GM21367 (cell line): ENCODE results near the gene KIF2C.
"Not testable (repeated sequence)": the region's sequence is repeated elsewhere in the genome, so short reads cannot be mapped to it uniquely, and the experiment has no call there.

ENCODE experiments used
- ATAC-seq: cut with Tn5 transposase; IDR thresholded peaks from one replicate; pipeline ENCODE4 v1.9.1; 2021; ENCODE audit not compliant: unreplicated experiment

Gene KIF2C

DNA sequence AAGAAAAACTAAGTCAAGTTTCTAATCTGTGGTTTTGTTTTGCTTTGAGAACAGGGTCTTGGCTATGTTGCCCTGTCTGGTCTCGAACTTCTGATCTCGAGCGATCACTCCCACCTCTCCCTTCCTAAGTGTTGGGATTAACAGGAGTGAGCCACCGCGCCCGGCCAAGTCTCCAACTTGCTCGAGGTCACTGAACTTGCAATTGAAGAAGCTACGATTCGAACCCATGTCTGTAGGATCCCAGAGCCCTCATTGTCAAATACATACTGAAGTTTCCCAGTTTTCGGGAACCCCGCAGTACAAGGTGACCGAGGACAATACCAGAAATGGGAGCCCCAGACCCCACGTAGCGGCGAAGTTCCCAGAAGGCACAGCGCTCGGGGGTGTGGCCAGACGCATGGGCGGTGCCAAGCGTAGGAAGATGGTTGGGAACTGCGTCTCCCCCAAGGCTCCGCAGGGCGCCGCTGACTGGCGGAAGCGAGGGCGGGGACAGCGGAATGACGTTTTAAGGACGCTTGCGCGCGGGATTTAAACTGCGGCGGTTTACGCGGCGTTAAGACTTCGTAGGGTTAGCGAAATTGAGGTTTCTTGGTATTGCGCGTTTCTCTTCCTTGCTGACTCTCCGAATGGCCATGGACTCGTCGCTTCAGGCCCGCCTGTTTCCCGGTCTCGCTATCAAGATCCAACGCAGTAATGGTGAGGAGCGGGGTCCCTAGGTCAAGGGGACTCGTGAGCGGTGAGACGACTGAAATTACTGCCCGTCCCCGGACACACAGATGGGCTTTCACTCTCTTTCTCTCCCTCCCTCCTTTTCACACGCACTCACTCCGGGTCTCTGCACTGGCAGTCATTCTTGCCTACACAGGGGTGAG is at the start of gene KIF2C:
Gene KIF2C, plus strand, starts transcription at position 531 of the 872 bp plus-strand sequence. Its CDS starts 96 bp downstream, at position 627.
- ATAC-seq = peak; percentile 93

DNA sequence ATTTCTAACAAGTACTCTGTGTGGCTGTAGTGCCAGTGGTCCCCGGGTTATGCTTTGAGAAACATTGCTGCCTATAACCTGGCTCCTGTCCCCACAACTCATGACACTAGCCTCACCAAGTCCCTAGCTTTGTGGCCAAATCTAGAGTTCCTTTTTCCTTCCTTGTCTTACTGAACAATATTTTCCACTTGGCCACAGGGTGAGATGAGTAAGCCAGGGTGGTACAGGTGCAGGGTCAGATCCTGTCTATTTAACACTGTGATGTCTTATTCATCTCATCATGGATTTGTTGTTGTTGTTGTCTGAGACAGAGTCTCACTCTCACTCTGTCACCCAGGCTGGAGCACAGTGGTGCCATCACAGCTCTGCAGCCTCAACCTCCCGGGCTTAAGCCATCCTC is 46.5 kb upstream of the KIF2C start:
- no peak for ATAC-seq

DNA sequence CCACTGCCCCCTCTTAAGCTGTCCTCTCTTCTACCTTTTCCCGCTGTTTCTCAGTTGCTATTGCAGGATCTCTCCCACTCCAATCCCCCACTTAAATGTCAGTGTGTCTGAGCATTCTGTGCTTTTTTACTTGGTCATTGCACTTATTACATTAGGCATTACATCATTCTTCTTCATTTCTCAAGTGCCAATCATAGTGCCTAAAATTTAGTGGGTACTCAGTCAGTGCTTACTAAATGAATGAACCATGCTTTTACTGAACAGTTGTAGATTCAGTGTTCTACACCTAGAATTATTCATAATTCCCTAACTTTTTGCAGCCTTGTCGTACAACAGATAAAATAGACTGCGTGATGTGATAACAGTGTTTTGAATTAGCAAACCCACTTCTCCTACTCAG is 45.7 kb upstream of the KIF2C start:
- no peak for ATAC-seq

DNA sequence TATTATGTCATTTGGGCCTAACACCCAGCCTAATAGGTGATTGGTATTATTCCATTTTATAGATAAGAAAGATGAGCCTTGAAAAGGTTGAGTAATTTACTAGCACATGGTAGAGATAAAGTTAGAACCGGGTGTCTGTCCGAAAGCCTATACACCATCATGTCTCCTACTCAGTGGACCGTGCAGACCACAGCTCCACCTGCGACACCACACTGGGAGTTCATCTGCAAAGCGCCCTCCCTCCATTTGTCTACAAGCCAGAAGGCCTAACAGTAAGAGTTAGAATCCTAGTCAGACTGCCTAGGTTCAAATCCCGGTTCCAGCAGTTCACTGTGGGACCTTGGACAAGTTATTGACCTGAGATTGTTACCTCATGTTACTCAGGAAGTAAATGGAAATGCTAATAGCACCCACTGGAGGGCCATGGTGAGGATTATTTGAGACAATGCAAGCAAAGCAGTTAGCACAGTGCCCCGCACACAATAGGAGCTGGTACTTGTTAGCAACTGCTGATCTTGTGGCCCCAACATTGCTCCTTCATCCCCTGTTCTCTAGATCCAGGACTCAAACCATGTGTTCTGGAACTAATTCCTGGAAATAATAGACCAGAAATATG is 44.7 kb upstream of the KIF2C start:
- peak; percentile 49 for ATAC-seq

DNA sequence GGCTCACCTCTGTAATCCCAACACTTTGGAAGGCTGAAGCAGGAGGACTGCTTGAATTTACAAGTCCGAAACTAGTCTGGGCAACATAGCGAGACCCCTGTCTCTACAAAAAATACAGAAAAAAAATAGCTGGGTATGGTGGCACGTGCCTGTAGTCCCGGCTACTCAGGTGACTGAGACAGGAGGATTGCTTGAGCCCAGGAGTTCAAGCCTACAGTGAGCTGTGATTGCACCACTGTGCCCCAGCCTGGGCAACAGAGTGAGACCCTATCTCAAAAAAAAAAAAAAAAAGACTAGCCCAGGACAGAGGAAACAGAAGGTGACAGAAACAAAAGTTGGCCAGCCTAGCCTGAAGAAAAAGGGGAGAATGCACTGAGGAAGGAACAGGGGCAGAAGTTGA is 44.0 kb upstream of the KIF2C start:
- ATAC-seq = no peak

DNA sequence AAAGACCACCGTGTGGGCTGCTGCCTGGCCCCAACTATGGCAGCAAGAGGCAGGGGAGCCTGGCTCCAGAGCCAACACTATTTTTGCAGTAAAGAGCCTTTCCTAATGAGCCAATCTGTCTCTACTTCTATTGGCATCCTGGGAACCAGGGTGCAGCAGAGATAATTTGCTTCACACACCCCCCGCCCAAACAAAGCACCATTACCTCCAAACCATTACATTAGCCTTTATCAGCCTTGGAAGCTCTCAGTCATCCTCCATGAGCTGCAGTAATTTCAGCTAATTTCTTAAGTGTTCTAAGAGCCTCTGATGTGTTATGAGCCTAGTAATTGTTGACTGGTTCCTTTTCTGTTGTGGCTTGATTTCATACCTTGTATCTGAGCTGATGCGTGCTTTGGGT is 43.5 kb upstream of the KIF2C start:
- no peak for ATAC-seq

DNA sequence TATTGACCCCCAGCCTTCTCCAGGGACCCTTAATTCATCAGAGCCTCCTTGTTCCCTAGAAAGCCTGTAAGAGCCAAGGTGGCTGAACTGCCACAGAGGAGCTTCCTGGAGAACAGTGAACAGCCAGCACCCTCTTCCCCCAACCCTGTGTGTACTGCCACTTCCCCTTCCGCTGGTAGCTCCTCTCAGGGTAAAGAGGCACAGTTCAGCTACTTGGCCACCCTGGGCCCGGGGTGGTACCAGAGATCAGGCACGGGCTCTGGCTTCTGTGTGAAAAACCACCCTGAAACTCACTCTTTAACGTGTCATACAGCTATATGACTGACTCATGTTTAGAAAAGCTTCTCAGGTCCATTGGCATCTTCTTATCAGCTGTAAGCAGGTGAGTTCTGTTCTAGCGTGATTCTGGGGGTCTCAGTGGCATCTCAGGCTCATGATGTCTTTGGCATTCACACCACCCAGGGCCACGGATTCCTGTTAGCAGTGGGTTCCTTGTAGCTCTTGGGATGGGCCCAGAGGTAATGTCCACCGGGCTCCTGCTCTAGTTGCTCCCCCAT is 42.8 kb upstream of the KIF2C start:
- ATAC-seq = peak; percentile 45

DNA sequence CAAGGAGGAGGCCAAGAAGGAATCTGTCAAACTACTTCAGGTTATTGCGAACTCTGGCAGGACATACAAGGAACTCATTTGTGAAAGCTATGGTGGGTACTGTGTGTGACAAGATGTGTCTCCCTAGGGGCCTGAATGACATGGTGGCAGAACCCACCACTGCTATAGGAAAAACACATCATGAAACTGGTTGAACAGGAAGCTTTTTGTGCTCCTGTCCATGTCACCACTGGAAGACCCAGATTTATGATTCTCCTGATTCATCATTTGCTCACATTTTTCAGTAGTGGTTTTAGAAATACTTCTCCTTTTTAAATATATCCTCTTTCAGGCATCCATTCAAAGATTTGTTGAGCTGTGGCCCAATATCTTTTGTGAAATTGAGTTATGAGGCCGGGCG is 41.5 kb upstream of the KIF2C start:
- ATAC-seq = no peak

DNA sequence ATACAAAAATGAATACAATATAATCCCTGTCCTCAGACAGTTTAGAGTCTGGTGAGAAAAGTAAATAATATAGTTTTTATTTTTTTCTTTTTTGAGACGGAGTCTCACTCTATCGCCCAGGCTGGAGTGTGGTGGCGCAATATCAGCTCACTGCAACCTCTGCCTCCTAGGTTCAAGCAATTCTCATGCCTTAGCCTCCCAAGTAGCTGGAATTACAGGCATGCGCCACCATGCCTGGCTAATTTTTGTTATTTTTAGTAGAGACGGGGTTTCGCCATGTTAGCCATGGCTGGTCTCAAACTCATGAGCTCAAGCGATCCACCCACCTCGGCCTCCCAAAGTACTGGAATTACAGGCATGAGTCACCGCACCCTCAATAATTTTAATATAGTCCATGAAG is 40.3 kb upstream of the KIF2C start:
- not testable (repeated sequence) for ATAC-seq

DNA sequence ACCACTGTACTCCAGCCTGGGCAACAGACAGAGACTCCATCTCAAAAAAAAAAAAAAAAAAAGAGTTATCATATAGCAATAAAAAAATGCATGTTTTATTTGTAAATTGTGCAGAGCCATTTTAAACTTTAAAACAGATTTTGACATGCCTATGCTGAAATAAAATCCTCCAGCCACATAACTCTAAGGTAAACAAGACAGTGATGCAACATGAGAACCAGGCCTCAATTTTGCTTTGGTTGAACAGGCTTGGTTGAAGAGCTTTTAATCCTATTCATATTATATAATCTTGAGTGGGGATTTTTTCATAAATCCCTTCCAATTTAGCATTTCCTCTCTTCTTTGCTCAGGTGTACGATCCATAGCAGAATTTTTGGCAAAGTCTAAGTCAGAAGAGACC is 39.1 kb upstream of the KIF2C start:
- no peak for ATAC-seq

DNA sequence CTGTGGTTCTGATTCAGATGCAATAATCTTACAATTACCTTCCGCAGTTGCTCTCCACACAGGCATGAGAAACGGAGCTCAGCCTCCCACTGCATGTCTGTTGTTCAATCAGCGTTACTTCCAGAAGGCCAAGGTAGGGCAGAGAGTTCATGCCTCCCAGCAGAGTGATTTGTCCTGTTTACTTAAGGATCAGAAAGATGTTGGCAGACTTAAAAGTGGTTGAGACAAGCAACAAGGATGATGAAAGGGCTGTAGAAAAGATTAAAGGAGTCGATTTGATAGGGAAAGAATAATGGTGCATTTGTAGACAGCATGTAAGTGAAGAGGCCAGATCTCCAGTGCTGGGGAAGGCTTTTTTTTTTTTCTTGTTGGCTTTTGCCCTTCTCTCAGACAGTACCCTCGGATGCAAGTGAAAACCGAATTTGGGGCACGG is 38.5 kb upstream of the KIF2C start:
- ATAC-seq = no peak

DNA sequence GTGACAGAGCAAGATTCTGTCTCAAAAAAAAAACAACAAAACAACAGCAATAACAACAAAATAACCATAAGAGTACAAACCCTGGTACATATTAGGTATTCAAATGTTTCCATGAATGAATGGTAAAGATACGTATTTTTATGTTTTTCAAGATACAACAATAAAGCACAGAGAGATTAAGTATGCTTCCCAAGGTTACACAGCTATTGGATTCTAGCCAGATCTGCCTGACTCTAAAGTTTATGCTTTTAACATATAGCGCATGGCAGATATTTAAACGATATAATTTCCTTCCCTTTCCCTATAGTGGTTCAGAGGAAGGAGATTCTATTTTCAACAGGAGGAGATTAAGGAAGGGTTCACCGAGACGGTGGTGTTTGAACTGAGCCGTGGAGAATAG is 34.2 kb upstream of the KIF2C start:
- no peak for ATAC-seq

DNA sequence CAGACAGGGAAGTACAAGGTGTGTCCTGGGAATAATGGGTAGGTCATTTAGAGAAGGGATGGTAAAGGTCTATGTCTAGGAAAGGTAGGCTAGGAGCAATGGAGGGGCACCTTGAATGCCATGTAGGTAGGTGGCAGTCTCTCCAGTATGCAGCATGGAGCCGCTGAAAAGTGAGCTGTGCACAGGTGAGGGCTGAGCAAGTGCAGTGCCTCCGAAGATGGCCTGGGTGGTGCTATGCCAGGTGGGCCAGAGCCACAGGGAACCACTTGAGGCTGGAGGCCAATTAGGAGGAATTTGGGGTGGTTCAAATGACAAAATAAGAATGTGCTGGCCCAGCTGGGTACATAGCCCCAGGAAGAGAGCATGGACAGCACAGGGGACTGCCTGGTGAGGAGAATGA is 33.7 kb upstream of the KIF2C start:
- no peak for ATAC-seq

DNA sequence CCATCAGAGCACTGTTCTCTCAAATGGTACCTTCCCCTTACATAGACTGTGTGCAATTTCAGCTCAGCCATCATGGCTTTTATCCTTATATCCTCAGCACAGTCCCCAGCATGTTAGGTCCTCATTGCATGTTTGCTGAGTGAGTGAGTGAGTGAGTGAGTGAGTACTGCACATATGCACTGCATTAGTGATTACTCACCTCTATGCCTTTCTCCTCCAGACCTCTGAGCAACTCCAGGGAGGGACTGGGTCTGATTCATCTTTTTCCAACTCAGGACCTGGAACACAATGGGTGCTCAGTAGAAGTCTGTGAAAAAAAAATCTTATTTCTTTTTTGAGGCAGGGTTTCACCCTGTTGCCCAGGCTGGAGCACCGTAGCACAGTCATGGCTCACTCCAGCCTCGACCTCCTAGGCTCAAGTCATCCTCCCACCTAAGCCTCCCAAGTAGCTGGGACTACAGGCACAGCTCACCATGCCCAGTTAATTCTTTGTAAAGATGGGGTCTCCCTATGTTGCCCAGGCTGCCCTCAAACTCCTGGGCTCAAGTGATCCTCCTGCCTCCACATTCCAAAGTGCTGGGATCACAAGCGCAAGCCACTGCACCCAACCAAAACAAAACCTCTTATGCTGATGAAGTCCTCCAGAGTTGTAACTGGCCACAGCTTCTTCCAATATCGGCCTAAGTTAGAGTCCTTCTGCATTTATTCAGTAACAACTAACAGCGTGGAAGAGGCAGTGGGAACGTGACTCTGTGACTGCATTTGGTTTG is 32.3 kb upstream of the KIF2C start:
- ATAC-seq = no peak

DNA sequence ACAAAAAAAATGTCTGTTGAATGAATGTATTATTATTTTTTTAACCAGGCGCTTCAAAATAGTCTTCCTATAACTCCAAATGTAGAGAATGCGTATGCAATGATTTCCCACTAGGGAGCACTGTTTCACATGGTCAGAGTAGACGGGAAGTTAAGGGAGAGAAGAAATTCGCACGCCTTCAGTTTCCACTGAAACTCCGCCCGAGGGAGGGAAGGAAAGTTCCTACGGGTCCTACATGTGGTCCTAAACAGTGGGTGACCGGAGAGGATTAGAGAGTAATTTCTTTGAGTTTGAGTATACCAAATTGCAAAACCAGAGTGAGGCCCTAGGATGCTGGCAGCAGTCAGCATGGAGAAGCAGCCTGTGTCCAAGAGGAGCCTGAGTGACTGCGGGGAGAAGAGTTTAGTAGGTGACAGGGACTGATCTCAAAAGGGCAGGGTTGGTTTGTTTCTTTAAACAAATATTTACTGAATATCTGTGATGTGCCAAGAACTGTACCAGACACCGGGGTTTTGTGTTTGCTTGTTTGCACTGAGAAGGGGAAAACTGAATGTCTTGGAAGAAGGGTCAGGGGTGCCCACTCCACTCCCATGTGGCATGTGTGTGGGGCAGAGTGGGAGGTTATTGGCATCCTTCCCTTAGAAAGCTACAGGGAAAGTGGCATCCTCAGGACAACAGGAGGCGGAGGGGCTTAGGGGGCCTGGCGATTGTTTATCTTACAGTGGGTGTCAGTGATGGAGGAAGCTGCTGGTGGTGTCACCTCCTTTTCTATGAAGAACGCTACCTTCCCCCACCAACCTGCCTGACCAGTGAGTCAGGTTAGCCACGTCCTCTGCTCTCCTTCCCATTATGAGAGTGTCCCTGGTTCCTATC is 31.4 kb upstream of the KIF2C start:
- no peak for ATAC-seq

DNA sequence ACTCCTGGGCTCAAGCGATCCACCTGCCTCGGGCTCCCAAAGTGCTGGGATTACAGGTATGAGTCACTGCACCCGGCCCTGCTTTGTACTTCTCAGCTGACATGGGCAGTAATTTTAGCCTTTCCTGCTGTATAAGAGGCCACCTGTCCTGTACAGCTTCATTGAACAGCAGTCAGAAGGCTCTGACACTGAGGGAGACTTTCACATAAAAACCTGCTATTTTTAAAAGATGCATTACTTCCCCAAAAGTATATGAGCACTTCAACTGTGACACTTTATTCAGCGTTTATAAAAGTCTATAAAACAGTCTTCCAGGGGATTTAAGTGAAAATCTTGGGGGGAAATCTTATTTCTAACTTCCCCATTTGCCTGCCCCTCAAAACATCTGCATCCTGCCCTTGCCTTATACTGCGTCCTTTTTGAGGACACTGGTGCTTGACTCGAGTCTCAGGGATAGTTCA is 26.3 kb upstream of the KIF2C start:
- ATAC-seq = no peak

DNA sequence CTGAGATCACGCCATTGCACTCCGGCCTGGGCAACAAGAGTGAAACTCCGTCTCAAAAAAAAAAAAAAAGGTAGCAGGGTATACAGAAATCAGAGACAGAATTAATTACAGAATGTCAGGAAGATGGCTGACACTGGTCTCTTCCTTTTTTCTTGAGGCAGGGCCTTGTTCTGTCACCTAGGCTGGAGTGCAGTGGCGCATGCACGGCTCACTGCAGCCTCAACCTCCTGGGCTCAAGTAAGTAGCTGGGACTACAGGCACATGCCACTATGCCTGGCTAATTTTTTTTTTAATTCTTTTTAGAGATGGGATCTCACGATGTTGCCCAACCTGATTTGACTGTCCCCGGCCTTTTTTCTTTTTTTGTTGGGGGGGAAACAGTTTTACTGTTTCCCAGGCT is 25.1 kb upstream of the KIF2C start:
- no peak for ATAC-seq

DNA sequence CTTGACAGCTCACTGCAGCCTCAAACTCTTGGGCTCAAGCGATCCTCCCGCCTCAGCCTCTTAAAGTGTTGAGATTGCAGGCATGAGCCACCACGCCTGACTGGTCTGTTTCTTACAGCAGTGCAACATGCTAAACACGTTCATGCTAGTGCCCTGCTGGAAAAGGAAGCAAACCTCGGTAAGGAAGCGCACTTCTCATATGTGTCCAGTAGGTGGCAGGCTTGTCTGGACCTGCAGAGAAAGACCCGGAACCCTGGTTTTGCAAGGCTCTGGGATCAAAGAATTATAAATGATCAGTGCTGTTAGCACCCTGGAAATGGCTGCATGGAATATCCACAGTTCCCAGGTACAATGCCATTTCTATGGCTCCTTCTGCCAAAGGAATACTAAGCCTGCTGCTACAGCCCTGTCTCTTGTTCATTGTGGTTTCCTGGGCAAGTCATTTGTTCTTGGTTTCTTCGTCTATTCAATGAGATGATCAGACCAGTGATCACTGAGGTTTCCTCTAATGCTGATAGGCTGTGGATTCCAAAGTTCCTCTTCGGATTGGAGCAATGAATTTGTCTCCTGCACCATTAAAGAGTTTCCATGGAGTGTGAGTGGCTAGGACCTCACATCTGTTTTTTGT is 24.6 kb upstream of the KIF2C start:
- peak; percentile 58 for ATAC-seq

DNA sequence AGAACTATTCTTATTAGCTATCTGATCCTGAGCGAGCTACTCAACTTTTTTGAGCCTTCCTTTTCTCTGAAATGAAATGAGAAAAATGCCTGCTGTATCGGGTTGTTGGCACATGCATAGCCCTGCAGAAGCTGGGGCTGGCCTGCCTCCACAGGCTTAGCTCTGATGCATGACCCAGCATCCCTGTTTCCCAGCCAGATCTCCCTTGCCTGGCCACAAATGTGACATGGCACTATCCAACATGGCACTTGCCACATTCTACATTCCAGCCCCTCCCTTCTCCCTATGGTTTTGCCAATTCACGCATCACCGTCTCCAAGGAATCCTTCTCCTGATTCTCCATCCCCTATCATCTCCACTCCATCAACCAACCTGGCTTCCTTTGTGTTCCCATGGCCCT is 22.5 kb upstream of the KIF2C start:
- no peak for ATAC-seq

DNA sequence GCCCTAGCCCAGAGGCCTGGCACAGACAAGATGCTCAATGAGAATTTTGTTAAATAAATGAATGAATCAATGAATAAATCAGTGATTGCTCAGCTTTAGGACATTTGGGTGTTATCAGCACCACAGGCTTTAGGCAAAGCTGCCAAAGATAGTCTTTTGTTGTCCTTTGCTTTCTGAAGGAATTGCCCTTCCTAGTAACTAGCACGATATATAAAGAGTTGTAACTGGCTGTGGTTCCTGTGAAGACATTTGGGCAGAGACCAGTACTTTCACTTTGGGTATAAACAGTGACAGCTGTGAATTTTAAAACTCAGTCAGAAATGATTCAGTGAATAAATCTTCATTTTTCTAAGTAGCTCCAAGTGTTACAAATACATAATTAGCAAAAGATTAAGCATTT is 22.0 kb upstream of the KIF2C start:
- ATAC-seq = no peak
